ENCODE data around the gene ADAMTS2.

GRCh38 chr5:179141867-179142266 lies 203.4 kb downstream of the ADAMTS2 start:
- TF ChIP-seq CTCF (IDR thresholded peaks at IDR 0.05; ENCODE audit: insufficient read depth, low read depth, low read length) (no peak), EZH2 (IDR thresholded peaks at IDR 0.05; ENCODE audit: insufficient read depth, low read length) (no peak)

Measured in astrocyte (in vitro differentiated cells and primary cell).